Endothelial cell (in vitro differentiated cells): ENCODE results near the gene MTCL1. TPM values are rescaled to one million over a fixed set of nuclear protein-coding genes. Genes with fewer than 3 reads are reported as not detected.

ENCODE experiments used
- DNase-seq: peaks from one replicate; pipeline ENCODE4 v3.0.0; 2021; ENCODE audit warnings: low spot score
- H3K27ac Mint-ChIP-seq: one replicate; pipeline ENCODE4 v1.8.0; 2021; ENCODE audit warnings: mixed read lengths, inconsistent platforms; ENCODE audit not compliant: unreplicated experiment
- H3K27me3 Mint-ChIP-seq: one replicate; pipeline ENCODE4 v1.8.0; 2021; ENCODE audit warnings: mild to moderate bottlenecking, moderate library complexity, mixed read lengths, inconsistent platforms; ENCODE audit not compliant: unreplicated experiment
- H3K36me3 Mint-ChIP-seq: one replicate; pipeline ENCODE4 v1.8.0; 2021; ENCODE audit warnings: mild to moderate bottlenecking, low read depth, mixed read lengths, inconsistent platforms; ENCODE audit not compliant: unreplicated experiment
- H3K4me1 Mint-ChIP-seq: one replicate; pipeline ENCODE4 v1.8.0; 2021; ENCODE audit warnings: mild to moderate bottlenecking, mixed read lengths, inconsistent platforms; ENCODE audit not compliant: unreplicated experiment
- H3K4me3 Mint-ChIP-seq: one replicate; pipeline ENCODE4 v1.8.0; 2021; ENCODE audit warnings: mild to moderate bottlenecking, mixed read lengths, inconsistent platforms; ENCODE audit not compliant: unreplicated experiment
- H3K9me3 Mint-ChIP-seq: one replicate; pipeline ENCODE4 v1.8.0; 2021; ENCODE audit warnings: mixed read lengths, inconsistent platforms; ENCODE audit not compliant: unreplicated experiment
- total RNA-seq: library from RNA; stranded (reverse); fragmentation: NEBNext Ultra II Directional; extraction: Animal tissue kit (Norgen Biotek cat#: 25700); gene quantifications from one replicate; pipeline ENCODE4 v1.2.1, GENCODE V29; 2021; ENCODE audit not compliant: unreplicated experiment
- TF ChIP-seq, protein P1 (sequence below): fragments of 200-600 bp; sonication (generic); IDR thresholded peaks from one replicate; pipeline ENCODE4 v1.5.0; 2021; ENCODE audit warnings: antibody characterized with exemption; ENCODE audit not compliant: unreplicated experiment

MTCL1 gene
- total RNA-seq, 1 donor from 2014 or later, result 3.8 TPM

DNA sequence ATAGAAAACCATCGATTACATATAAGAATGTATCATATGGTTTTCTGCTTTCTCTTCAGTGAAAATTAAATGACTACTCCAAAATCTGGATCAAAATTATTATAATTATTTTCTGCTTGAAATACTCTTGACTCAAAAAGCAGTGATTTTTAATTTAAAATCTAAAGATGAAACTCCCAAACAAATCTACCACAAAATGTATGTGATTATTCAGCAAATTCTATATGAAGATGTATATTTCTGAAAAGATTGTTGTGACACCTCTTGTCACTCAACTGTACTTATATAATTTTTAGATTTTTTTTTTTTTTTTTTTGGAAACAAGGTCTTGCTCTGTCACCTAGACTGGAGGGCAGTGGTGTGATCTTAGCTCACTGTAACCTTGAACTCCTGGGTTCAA lies 98.6 kb downstream of the MTCL1 start:
- H3K9me3 Mint-ChIP-seq, result no peaks in the 10 kb centered on the region
- H3K27me3 Mint-ChIP-seq, result no peaks in the 10 kb centered on the region
- peaks cover 10% of the 10 kb centered on the region for H3K4me1 Mint-ChIP-seq

DNA sequence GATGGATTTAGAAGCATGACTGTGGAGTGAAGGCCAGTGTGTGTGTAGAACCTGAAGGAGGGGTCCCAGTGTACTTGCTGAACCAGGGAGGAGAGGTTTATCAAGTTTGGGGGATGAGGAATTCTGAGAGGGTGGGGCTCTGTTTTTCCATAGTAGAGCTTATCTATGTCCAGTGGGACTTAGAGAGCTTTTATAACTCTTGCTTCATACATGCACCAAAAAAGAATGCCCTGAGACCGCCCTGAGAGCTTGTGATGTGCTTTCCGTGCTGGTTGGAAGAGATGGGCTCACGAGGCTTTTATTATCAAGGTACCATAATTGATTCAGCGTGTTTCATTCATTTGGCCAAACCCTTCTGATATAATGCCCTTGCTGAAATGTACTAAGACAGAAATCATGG lies 100.2 kb downstream of the MTCL1 start:
- no peak for DNase-seq
- no peaks in the 10 kb centered on the region for H3K36me3 Mint-ChIP-seq
- H3K9me3 Mint-ChIP-seq, result no peaks in the 10 kb centered on the region
- no peak overlapping the region for H3K4me3 Mint-ChIP-seq
- peaks cover 3% of the 10 kb centered on the region for H3K27me3 Mint-ChIP-seq
- TF ChIP-seq, protein P1, sequence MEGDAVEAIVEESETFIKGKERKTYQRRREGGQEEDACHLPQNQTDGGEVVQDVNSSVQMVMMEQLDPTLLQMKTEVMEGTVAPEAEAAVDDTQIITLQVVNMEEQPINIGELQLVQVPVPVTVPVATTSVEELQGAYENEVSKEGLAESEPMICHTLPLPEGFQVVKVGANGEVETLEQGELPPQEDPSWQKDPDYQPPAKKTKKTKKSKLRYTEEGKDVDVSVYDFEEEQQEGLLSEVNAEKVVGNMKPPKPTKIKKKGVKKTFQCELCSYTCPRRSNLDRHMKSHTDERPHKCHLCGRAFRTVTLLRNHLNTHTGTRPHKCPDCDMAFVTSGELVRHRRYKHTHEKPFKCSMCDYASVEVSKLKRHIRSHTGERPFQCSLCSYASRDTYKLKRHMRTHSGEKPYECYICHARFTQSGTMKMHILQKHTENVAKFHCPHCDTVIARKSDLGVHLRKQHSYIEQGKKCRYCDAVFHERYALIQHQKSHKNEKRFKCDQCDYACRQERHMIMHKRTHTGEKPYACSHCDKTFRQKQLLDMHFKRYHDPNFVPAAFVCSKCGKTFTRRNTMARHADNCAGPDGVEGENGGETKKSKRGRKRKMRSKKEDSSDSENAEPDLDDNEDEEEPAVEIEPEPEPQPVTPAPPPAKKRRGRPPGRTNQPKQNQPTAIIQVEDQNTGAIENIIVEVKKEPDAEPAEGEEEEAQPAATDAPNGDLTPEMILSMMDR, result no peak
- peaks cover 10% of the 10 kb centered on the region for H3K4me1 Mint-ChIP-seq
- H3K27ac Mint-ChIP-seq, result no peak overlapping the region

More for the DNA sequence above, 98.6 kb downstream of the MTCL1 start:
- no peak overlapping the region for H3K27ac Mint-ChIP-seq
- DNase-seq, result no peak
- TF ChIP-seq, protein P1, result no peak
- no peaks in the 10 kb centered on the region for H3K36me3 Mint-ChIP-seq
- no peak overlapping the region for H3K4me3 Mint-ChIP-seq

DNA sequence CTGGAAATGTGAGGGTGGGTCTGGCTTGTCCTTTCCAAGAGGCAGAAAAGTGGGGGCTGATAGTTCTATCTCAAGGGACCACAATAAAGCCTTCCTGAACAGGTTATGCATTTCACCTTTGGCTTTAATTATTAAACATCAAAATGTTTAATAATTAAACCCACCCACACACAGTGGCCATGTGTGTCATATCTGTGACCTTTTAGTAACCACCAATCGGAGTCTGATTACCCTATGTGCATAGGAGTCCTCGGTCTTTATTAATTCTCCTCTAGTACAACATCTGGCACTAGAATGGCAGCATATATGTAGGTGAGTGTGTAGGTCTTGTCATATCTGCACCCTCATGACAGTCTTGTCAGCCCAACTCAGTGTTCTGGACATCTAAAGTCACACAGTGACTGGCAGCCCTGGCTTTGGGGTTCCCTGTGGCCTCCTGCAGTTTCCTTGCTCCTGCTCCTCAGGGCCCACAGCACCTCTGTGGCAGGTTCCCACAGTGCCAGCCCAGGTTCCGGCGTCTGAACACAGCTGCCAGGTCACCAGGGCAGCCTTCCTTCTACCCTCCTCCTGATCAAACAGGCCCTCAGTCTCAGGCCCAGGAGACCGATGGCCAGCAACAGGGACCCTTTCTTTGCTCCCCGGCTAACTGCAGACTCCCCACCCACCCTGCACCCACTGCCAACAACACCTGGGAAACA lies 100.9 kb downstream of the MTCL1 start:
- Mint-ChIP-seq H3K4me3 (no peak overlapping the region), H3K27me3 (peaks cover 3% of the 10 kb centered on the region), H3K4me1 (peaks cover 10% of the 10 kb centered on the region), H3K36me3 (no peaks in the 10 kb centered on the region), H3K27ac (no peak overlapping the region), H3K9me3 (no peaks in the 10 kb centered on the region)
- TF ChIP-seq, protein P1, result no peak
- DNase-seq, result no peak

DNA sequence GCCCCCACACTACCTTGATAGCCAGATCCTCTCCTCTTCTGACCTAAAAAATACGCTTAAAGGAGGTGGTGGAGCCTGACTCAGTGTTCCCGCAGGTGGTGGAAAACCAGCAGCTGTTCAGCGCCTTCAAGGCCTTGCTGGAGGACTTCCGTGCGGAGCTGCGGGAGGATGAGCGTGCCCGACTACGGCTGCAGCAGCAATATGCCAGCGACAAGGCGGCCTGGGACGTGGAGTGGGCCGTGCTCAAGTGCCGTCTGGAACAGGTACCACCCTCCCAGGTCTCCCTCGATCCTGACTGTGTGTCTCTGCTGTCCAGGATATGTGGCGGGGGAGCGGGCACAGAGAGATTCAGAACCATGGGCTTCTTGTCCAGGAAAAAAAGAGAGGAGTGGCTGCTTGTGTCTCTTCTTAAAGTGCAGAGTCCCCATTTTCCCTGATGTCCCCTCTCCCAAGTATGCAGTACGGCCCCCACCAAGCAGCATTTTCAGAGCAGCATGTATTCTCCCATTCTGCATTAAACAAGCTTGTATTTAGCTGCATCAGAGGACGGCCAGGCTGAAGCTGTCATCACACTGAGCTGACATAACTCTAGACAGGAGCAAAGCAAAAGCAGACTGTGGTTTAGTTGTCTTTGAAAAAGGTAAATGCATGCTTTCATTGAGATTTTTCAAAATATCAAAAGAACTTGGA lies 101.6 kb downstream of the MTCL1 start:
- no peak for DNase-seq
- TF ChIP-seq, protein P1, result no peak
- H3K36me3 Mint-ChIP-seq, result no peaks in the 10 kb centered on the region
- H3K4me3 Mint-ChIP-seq, result no peak overlapping the region
- no peak overlapping the region for H3K27ac Mint-ChIP-seq
- H3K9me3 Mint-ChIP-seq, result no peaks in the 10 kb centered on the region
- peaks cover 3% of the 10 kb centered on the region for H3K27me3 Mint-ChIP-seq
- peaks cover 10% of the 10 kb centered on the region for H3K4me1 Mint-ChIP-seq

DNA sequence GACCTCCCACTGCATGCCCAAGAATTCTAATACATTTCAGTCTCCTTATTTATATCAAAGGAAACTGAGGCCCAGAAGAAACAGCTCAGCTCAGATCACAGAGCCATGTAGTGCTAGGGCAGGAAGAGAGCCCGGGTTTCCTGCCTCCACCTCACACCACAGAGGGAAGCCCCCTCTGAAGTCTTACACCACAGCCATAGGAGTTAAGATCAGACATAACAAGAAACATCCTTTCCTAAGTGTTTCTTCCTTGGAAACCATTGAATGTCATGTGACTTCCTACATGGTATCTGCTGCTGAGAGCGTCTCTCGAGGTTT lies 102.1 kb downstream of the MTCL1 start:
- H3K4me3 Mint-ChIP-seq, result no peak overlapping the region
- peaks cover 3% of the 10 kb centered on the region for H3K27me3 Mint-ChIP-seq
- no peaks in the 10 kb centered on the region for H3K36me3 Mint-ChIP-seq
- TF ChIP-seq, protein P1, result no peak
- no peak for DNase-seq
- no peak overlapping the region for H3K27ac Mint-ChIP-seq
- peaks cover 14% of the 10 kb centered on the region for H3K4me1 Mint-ChIP-seq
- H3K9me3 Mint-ChIP-seq, result no peaks in the 10 kb centered on the region
